ENCODE data around the gene CPLANE2.

DNA sequence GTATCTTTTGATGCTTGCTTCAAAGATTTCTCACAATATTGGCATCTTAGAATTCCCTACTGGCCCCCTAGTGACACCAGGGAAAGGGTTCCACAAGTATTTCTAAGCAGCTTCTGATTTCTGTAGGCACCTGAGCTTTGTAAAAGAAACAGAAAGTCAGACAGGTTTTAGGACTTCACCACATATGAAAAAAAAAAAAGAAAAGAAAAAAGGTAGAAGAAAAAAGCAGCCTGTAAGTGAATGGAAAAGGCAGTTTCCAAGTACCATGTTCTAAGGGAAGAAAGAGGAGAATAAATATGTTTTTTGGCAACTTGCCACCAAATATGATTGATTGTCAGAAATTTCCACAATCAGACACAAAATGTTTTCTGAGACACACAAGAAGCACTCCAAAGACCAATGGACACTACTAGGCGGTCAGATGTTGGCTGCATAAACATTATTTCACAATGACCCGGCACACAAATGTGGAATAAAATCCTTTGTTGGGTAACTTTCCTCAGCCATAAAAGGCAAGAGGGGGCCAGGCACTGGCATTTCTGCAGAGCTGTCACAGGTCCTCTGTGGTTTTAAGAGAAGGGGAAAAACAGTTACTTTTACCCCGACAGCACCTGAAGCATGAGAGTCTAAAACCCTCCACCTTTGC is 12.7 kb upstream of the CPLANE2 start:
- TF ChIP-seq, protein P1, sequence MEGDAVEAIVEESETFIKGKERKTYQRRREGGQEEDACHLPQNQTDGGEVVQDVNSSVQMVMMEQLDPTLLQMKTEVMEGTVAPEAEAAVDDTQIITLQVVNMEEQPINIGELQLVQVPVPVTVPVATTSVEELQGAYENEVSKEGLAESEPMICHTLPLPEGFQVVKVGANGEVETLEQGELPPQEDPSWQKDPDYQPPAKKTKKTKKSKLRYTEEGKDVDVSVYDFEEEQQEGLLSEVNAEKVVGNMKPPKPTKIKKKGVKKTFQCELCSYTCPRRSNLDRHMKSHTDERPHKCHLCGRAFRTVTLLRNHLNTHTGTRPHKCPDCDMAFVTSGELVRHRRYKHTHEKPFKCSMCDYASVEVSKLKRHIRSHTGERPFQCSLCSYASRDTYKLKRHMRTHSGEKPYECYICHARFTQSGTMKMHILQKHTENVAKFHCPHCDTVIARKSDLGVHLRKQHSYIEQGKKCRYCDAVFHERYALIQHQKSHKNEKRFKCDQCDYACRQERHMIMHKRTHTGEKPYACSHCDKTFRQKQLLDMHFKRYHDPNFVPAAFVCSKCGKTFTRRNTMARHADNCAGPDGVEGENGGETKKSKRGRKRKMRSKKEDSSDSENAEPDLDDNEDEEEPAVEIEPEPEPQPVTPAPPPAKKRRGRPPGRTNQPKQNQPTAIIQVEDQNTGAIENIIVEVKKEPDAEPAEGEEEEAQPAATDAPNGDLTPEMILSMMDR (IDR thresholded peaks at IDR 0.05) = no peak
- TF ChIP-seq POLR2AphosphoS5 (IDR thresholded peaks at IDR 0.05) (peak in 2 of 3 donors; percentile 69 to 84), POLR2A (IDR thresholded peaks at IDR 0.05) (no peak), EP300 (IDR thresholded peaks at IDR 0.05) (no peak)

All from suprapubic skin (tissue), 4 donors.